ENCODE results near the gene ADORA3.
"Not testable (repeated sequence)": the region's sequence is repeated elsewhere in the genome, so short reads cannot be mapped to it uniquely, and the experiment has no call there.

The ADORA3 gene

DNA sequence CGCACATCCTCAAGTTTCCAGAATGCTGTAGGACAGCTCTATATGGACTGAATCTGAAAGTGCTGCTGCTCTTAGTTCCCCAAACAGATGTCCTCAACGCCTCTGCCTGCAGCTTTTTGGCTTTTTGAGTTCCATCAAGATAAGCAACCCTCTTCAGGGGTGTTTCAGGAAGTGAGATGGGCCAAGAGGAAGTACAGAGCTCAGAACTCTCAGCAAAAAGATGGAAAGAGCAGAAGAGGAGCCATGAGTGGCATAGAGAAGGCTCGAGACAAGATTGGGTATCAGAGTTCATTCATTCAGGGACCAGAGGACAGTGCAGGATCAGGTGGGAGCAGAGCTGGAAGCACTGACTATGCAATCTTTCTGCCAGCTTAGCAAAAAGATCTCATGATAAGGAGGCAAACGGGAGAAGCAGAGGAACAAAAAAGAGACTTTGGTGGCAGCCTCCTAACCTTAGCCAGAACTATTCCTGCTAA, at the start of gene ADORA3, which contains the start of gene TMIGD3:
ADORA3 (minus strand) TSS at position 49 of the 476 bp plus-strand sequence. CDS start 279 bp downstream, outside the sequence.
TMIGD3 (minus strand) TSS at position 49 of the 476 bp plus-strand sequence. CDS start 279 bp downstream, outside the sequence.
- peak in 2 of 6 experiments; percentile 5 to 18 for DNase-seq

- DNase-seq, result no peak
Measured at GRCh38 chr1:111553196-111553595, 49.8 kb upstream of the ADORA3 start.

- no peak for DNase-seq
Measured at GRCh38 chr1:111552587-111552986, 49.2 kb upstream of the ADORA3 start.

DNA sequence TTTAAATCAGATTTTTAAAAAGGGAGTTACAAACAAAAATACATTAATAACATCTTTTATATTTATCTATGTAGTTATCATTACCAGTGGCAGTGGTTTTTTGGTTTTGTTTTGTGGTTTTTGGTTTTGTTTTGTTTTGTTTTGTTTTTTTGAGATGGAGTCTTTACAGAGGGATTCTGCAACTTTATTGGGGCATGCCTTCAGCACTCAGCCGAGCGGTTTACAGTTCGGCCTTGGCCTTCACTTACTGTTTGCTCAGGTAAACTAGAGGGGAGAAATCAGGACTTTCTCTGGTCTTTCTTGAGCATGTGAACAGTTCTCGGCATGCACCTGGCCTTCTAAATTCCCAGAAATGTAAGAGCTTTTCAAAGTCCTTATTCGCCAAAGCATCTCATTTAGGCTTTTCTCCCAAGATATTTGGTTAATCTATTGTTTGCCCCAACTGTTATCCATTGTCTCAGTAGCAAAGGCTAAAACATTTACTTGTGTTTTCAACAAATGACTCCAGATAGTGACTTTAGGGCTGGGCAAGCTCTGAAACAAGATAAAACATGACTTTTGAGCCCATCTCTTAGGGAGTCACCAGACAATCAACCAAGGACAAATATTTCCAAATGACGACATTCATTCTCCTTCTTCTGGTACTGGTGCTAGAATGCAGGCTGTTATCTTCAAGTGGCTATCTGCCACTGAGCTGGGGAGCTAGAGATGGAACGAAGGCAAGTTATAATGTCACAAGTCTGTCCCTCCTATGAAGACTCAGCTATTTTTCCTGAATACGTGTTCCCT, 48.4 kb upstream of the ADORA3 start:
- DNase-seq, result no peak

GRCh38 chr1:111547786-111548185, 44.4 kb upstream of the ADORA3 start:
- not testable (repeated sequence) for DNase-seq

GRCh38 chr1:111542187-111542586, 38.8 kb upstream of the ADORA3 start:
- DNase-seq, result no peak

GRCh38 chr1:111541721-111542120, 38.3 kb upstream of the ADORA3 start:
- DNase-seq, result no peak

DNA sequence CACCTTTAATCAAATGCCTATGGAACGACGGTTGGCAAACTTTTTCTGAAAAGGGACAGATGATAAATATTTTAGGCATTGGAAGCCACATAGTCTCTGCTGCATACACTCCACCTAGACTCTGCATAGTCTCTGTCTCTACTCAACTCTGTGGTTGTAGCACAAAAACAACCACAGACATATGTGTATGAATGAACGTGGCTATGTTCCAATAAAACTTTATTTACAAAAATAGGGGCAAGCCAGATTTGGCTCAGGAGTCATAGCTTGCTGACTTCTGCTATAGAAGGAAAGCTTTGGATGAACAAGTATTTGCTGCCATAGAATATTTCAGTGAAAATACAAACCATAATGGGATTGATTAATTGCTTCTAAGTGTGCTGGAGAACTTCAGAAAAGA, 37.5 kb upstream of the ADORA3 start:
- DNase-seq, result no peak

DNA sequence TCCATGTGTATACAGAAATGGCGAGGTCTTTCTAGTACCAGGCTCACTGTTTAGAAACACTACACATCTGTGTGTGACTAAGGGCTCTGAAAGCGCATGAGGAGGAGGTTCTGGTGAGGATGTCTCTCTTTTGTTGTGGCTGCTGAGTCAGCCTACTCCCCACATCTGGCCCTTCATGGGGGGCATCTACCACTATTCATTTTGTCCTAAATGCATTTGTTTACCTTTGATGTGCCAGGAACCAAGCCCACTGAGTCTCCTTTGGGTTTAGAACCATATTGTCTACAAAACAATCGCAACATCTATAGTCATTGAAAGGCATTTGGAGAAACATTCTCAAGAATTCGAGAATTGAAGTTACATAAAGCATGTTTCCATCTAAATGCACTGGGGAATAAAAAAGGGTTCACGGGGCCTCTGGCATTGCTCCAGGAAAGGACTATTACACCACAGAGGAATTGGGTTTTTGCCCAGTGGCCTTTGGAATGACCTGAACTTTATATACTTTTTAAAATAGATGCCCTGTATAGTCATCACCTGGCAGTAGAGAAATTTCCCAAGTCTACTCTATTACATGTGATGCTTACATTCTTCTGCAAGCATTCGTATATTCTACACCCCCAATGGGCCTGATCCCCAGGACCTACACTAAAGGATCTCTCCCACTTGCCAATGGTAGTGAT, 35.1 kb upstream of the ADORA3 start:
- no peak for DNase-seq

- no peak for DNase-seq
Measured at GRCh38 chr1:111535256-111536191, 32.1 kb upstream of the ADORA3 start.

DNA sequence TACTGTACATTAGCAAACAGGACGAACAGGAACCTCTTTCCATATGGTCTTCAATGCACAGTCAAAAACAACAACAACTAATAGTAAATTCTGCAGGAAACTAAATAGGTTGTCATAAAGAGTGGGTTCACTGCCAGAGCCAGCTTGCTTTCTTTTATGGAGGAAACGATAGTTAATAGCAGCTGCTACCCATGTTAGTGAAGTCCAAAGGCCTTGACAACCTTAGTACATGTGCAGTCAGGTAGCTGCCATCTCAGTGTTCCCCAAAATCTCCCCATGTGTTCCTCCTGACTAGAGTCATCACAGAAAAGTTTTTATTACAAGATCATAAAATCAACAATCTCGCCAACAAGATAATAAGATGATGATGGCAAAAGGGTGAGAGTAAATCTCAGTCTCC, 16.6 kb upstream of the ADORA3 start:
- DNase-seq, result no peak

DNA sequence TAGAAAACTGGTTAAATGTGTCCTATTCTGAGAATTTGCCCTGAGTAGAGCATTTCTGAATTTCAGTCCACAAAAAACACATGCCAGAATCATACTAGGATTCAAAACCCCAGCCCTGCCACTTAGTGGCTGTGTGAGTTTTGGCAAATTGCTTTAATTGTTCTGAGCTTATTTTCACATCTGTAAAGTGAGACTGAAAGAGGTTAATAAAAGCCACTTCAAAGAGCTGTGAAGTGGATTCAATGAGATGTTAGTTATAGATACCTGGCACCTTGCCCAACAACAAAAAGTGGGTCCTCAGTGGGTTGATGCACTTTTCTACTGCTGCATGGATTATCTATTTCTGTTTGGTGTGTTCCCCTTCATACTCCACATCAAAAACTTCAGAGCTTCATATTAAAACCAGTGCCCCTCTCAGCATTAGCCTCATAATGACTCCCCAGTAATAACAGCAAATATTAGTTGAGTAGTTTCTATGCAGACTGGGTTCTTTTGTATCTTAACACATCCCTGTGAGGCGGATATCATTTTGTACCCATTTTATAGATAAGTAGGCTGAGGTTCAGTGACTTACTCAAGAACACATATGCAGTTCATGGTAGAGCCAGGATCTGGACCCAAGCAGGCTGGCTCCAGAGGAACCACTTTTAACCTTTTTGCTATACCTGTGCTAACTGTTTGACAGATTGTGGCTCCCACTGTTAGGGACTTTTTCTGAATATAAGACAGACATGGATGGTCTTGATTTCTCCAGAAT, 14.2 kb upstream of the ADORA3 start:
- DNase-seq, result peak in 3 of 6 experiments; percentile 9 to 54 (median 34)

DNA sequence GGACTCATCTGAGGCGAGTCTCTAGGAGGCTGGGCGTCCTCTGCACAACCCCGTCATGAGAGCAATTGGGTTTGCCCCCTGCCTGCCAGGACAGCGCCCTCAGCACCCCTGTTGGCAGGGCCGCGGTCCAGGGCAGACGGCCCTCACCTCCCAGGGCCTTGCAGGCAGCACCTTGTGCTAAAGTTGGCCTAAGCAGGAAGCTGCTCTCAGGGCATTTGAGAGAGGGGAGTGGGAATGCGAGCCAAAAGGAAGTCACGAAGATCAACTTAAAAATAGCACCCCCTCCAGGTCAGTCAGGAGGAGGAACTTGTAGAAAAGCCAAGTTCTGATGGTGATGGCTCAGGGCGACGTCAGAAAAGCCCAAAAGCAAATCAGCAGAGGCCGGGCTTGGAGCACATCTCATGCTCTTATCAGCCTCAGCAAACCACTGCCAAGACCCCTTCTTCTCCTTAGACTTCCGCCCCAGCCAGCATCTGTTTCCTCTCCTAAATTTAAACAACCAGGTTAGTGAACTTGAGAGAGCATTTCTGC, 12.6 kb upstream of the ADORA3 start:
- DNase-seq, result peak in 5 of 6 experiments; percentile 25 to 69 (median 56)

GRCh38 chr1:111515291-111516004, 12.0 kb upstream of the ADORA3 start:
- DNase-seq, result peak in 2 of 6 experiments; percentile 20 to 28

- no peak for DNase-seq
Measured at GRCh38 chr1:111513410-111514020, 10.1 kb upstream of the ADORA3 start.

DNA sequence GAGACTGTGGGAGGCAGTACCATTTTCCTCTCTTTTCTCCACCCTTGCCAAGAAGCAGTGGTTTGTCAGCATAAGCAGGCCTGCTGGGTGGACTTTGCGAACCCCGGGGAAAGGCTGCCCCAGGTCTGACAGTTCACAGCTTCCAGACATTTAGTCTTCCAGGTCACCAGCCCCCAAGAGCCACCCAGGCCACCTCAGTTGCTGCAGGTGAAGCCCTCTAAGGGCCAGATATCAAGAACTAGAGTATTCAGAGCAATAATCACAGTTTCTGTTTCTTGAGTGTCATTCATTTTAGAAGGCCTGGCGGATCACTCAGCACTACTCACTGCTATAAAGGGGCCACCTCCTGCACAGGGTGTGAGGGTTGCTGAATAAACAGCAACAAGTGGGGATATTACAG, 9.5 kb upstream of the ADORA3 start:
- DNase-seq, result no peak

DNA sequence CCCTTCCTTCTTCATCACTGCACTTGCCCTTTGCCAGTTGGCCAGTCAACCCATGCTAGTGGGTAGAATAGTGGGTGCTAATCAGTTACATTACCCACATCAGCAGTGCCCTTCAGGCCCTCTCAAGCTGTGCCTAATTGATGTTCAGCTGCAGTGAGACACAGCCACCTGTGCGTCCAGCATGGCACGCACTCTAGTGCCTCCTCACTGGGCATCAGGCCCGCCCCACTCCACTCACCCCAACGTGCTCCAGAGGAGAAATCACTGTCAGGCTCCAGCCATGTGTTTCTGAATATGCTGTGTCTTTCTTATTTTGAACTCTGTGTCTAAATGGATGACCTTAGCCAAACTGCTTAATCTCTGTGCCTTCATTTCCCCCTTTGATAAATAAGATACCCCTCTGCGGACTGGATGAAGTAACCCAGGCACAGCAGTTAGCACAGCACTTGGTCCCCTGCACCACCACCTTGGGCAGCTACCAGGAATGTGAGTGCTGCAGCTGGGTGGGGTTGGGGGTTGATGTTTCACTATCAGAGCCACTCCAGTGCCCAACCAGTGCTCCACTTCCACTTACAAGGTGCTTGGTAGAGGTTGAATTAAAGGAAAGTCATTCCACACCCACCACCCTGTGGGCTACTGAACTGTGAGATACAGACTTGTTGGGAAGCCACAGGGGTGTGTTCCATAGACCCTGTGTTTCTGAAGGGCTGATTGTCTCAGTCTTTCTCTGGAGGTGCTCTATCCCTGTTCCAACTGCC, 8.9 kb upstream of the ADORA3 start:
- DNase-seq, result no peak

- DNase-seq, result peak in 2 of 6 experiments; percentile 17 to 28
Measured at GRCh38 chr1:111511370-111511769, 7.9 kb upstream of the ADORA3 start.

- no peak for DNase-seq
Measured at GRCh38 chr1:111509997-111510375, 6.6 kb upstream of the ADORA3 start.
